ENCODE results near the gene PNMA3. TPM values are rescaled to one million over a fixed set of nuclear protein-coding genes. Genes with fewer than 3 reads are reported as not detected.

PNMA3 gene
- total and polyA plus RNA-seq, 3 donors from 2014 or later = 26.2 to 35.0 (median 28.2) TPM

DNA sequence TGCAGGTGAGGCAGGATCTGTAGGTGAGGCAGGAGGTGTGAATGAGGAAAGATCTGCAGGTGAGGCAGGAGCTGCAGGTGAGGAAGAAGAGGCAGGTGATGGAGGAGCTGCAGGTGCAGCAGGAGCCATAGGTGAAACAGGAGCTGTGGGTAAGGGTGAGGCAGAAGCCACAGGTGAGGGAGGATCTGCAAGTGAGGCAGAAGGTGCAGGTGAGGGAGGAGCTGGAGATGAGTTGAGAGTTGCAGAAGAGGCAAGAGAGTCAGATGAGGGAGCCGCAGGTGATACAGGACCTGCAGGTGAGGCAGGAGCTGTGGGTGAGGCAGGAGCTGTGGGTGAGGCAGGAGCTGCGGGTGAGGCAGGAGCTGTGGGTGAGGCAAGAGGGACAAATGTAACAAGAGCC, 27.1 kb upstream of the PNMA3 start:
- no peak for DNase-seq
- 50 to 100% methylated on average over 1 to 2 of the region's 2 CpGs for WGBS, 2 donors
- H3K27me3 ChIP-seq = no peaks in the 10 kb centered on the region
- no peaks in the 10 kb centered on the region for H3K4me1 ChIP-seq
- H3K27ac ChIP-seq = no peak overlapping the region
- H3K9me3 ChIP-seq = no peaks in the 10 kb centered on the region
- intact Hi-C loops (cut with DNase I; ENCODE audit: low total_unique reads) = no loop called here
- no peak for TF ChIP-seq POLR2A (IDR thresholded peaks at IDR 0.05)
- TF ChIP-seq, protein P1, sequence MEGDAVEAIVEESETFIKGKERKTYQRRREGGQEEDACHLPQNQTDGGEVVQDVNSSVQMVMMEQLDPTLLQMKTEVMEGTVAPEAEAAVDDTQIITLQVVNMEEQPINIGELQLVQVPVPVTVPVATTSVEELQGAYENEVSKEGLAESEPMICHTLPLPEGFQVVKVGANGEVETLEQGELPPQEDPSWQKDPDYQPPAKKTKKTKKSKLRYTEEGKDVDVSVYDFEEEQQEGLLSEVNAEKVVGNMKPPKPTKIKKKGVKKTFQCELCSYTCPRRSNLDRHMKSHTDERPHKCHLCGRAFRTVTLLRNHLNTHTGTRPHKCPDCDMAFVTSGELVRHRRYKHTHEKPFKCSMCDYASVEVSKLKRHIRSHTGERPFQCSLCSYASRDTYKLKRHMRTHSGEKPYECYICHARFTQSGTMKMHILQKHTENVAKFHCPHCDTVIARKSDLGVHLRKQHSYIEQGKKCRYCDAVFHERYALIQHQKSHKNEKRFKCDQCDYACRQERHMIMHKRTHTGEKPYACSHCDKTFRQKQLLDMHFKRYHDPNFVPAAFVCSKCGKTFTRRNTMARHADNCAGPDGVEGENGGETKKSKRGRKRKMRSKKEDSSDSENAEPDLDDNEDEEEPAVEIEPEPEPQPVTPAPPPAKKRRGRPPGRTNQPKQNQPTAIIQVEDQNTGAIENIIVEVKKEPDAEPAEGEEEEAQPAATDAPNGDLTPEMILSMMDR (IDR thresholded peaks at IDR 0.05) = no peak
- H3K4me3 ChIP-seq = no peak overlapping the region
- no peaks in the 10 kb centered on the region for H3K36me3 ChIP-seq (ENCODE audit: low read depth, missing control alignments)

DNA sequence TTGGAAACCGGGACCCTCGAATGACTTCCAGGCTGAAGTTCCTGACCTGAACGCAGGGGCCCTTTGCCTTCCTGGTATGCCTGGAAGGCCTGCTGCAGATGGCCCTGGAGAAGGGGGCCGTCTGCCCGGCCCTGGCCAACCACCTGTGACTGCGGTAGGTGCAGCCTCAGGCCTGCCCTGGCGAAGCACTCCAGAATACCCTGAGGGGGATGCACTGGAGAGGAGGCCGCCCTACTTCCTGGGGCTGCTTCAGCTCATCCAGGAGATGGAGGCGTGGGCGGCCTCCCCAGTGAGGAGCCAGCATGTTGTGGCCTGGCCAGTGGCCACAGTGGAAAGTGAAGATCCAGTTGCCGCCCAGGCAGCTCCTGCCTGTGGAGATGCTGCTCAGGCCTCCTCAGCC, 26.4 kb upstream of the PNMA3 start:
- no peaks in the 10 kb centered on the region for H3K4me1 ChIP-seq
- H3K4me3 ChIP-seq = no peak overlapping the region
- no peak for DNase-seq
- TF ChIP-seq, protein P1 (IDR thresholded peaks at IDR 0.05) = no peak
- no peak for TF ChIP-seq POLR2A (IDR thresholded peaks at IDR 0.05)
- no peaks in the 10 kb centered on the region for H3K36me3 ChIP-seq (ENCODE audit: low read depth, missing control alignments)
- intact Hi-C loops (cut with DNase I; ENCODE audit: low total_unique reads) = no loop called here
- no peaks in the 10 kb centered on the region for H3K9me3 ChIP-seq
- H3K27me3 ChIP-seq = no peaks in the 10 kb centered on the region
- H3K27ac ChIP-seq = no peak overlapping the region
- 100% methylated on average over 1 of the region's 11 CpGs; no CpG with 5 or more reads in 1 of the 2 donors for WGBS, 2 donors

- WGBS, 2 donors = 83% methylated on average over 8 of the region's 12 CpGs; no CpG with 5 or more reads in 1 of the 2 donors
- DNase-seq = no peak
- H3K9me3 ChIP-seq = no peaks in the 10 kb centered on the region
- H3K36me3 ChIP-seq (ENCODE audit: low read depth, missing control alignments) = no peaks in the 10 kb centered on the region
- intact Hi-C loops (cut with DNase I; ENCODE audit: low total_unique reads) = no loop called here
- H3K4me1 ChIP-seq = no peaks in the 10 kb centered on the region
- TF ChIP-seq, protein P1 (IDR thresholded peaks at IDR 0.05) = no peak
- no peak for TF ChIP-seq POLR2A (IDR thresholded peaks at IDR 0.05)
- H3K27me3 ChIP-seq = no peaks in the 10 kb centered on the region
- H3K27ac ChIP-seq = no peak overlapping the region
- no peak overlapping the region for H3K4me3 ChIP-seq
These were observed 25.5 kb upstream of the PNMA3 start for GRCh38 chrX:153030801-153031200.

DNA sequence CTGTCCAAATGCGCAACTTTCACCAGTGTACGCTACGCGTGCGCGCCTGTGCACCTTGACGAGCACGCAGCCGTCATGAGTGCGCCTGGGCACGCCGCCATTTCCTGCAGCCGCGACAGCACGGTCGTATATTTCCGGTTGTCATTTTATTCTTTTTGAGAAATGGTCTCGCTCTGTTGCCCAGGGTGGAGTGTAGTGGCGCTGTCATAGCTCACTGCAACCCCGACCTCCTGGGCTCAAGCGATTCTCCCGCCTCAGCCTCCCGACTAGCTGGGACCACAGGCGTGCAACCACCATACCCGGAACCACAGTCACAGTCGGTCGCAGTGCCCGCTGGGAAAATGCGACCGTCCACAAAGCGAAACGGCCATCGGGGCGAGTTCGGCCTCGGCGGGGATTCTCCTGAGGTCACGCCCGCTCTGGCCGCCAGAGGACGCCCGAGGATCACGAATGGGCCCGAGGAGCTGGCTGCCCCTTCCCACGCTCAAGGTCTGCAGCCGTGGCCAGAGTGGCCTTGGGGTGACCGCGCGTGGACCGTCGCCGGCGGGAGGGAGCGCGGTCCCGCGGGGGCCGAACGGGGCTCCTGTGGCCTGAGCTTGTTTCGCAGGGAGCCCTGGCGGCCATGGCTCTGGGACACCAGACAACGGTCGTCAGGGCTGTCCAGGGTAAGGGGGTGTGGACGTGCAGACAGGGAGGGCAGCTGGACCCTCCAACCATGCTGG, 23.7 kb upstream of the PNMA3 start:
- TF ChIP-seq, protein P1 (IDR thresholded peaks at IDR 0.05) = peak; percentile 67 to 91 (median 81)
- TF ChIP-seq POLR2A (IDR thresholded peaks at IDR 0.05) = no peak
- H3K27ac ChIP-seq = no peak overlapping the region
- peak overlapping the region; percentile 24 to 51 for H3K4me3 ChIP-seq
- DNase-seq = peak; percentile 78
- no peaks in the 10 kb centered on the region for H3K27me3 ChIP-seq
- no peaks in the 10 kb centered on the region for H3K36me3 ChIP-seq (ENCODE audit: low read depth, missing control alignments)
- WGBS, 2 donors = 3 to 21% methylated on average over 24 to 37 of the region's 64 CpGs
- intact Hi-C loops (cut with DNase I; ENCODE audit: low total_unique reads) = no loop called here
- no peaks in the 10 kb centered on the region for H3K4me1 ChIP-seq
- no peaks in the 10 kb centered on the region for H3K9me3 ChIP-seq

DNA sequence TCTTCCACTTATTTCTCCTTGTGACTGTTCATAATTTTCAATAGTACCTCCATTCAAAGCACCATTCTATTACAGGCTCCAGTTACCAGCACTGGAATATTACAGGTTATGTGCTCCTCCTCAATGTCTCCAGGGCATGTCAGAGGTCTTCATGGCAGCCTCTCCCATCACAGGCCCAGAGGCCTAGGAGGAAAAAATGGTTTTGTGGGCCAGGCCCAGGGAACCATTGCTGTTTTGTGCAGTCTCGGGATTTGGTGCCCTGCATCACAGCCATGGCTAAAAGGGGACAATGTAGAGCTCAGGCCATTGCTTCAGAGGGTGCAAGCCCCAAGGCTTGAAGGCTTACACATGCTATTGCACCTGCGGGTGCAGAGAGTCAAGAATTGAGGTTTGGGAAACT, 7.2 kb upstream of the PNMA3 start:
- Histone ChIP-seq H3K27me3 (no peaks in the 10 kb centered on the region), H3K9me3 (no peaks in the 10 kb centered on the region), H3K36me3 (ENCODE audit: low read depth, missing control alignments) (no peaks in the 10 kb centered on the region), H3K4me3 (no peak overlapping the region), H3K27ac (no peak overlapping the region), H3K4me1 (no peaks in the 10 kb centered on the region)
- no peak for TF ChIP-seq POLR2A (IDR thresholded peaks at IDR 0.05)
- TF ChIP-seq, protein P1 (IDR thresholded peaks at IDR 0.05) = no peak
- 71 to 97% methylated on average over 1 to 2 of the region's 2 CpGs for WGBS, 2 donors
- intact Hi-C loops (cut with DNase I; ENCODE audit: low total_unique reads) = no loop called here
- no peak for DNase-seq
